ENCODE data around the gene TRA2B.
A peak's percentile ranks its signal among the peaks of the same experiment; 100 is the strongest.

Gene TRA2B

GRCh38 chr3:185937689-185938374 lies at the start of gene TRA2B:
TRA2B (minus strand) TSS chr3:185938014; CDS start chr3:185937860, 154 bp downstream.
- DNase-seq = peak; percentile 97

- DNase-seq = no peak
These were observed 48.5 kb upstream of the TRA2B start for GRCh38 chr3:185986198-185986777.

- DNase-seq = no peak
These were observed 46.4 kb upstream of the TRA2B start for GRCh38 chr3:185984203-185984602.

GRCh38 chr3:185983495-185984141 lies 45.8 kb upstream of the TRA2B start:
- peak; percentile 71 for DNase-seq

- DNase-seq = no peak
These were observed 44.8 kb upstream of the TRA2B start for GRCh38 chr3:185982632-185983031.

- DNase-seq = no peak
These were observed 43.8 kb upstream of the TRA2B start for GRCh38 chr3:185981621-185982020.

GRCh38 chr3:185979721-185980121 lies 41.9 kb upstream of the TRA2B start:
- DNase-seq = no peak

GRCh38 chr3:185978516-185978915 lies 40.7 kb upstream of the TRA2B start:
- DNase-seq = no peak

GRCh38 chr3:185977679-185978040 lies 39.8 kb upstream of the TRA2B start:
- no peak for DNase-seq

GRCh38 chr3:185976977-185977678 lies 39.3 kb upstream of the TRA2B start:
- peak; percentile 48 for DNase-seq

GRCh38 chr3:185976100-185976499 lies 38.3 kb upstream of the TRA2B start:
- DNase-seq = no peak

- no peak for DNase-seq
These were observed 33.8 kb upstream of the TRA2B start for GRCh38 chr3:185971579-185971978.

GRCh38 chr3:185968168-185968567 lies 30.4 kb upstream of the TRA2B start:
- no peak for DNase-seq

- DNase-seq = no peak
These were observed 28.8 kb upstream of the TRA2B start for GRCh38 chr3:185966655-185967054.

- no peak for DNase-seq
These were observed 27.7 kb upstream of the TRA2B start for GRCh38 chr3:185965496-185965895.

GRCh38 chr3:185961675-185962232 lies 23.9 kb upstream of the TRA2B start:
- DNase-seq = no peak

GRCh38 chr3:185960522-185961288 lies 22.9 kb upstream of the TRA2B start:
- DNase-seq = no peak

- DNase-seq = peak; percentile 85
These were observed 22.1 kb upstream of the TRA2B start for GRCh38 chr3:185959609-185960521.

- DNase-seq = no peak
These were observed 20.8 kb upstream of the TRA2B start for GRCh38 chr3:185958626-185959025.

- DNase-seq = no peak
These were observed 18.4 kb upstream of the TRA2B start for GRCh38 chr3:185956244-185956643.

- DNase-seq = no peak
These were observed 16.5 kb upstream of the TRA2B start for GRCh38 chr3:185954366-185954723.

GRCh38 chr3:185950728-185951127 lies 12.9 kb upstream of the TRA2B start:
- no peak for DNase-seq
